KOPT-K1 (cell line): ENCODE data around the gene POLR1A.
A peak's percentile ranks its signal among the peaks of the same experiment; 100 is the strongest.
"Not testable (repeated sequence)": the region's sequence is repeated elsewhere in the genome, so short reads cannot be mapped to it uniquely, and the experiment has no call there.

Experiments
- H3K27ac ChIP-seq: fragments of 200-600 bp; sonication (generic); 2 replicates; pipeline ENCODE4 v1.5.1; 2016; ENCODE audit warnings: antibody characterized with exemption, mild to moderate bottlenecking, low read depth, low read length; ENCODE audit not compliant: poor library complexity, severe bottlenecking
- H3K36me3 ChIP-seq: fragments of 200-600 bp; sonication (generic); 2 replicates; pipeline ENCODE4 v1.5.1; 2017; ENCODE audit warnings: antibody characterized with exemption, mild to moderate bottlenecking, low read length, moderate library complexity; ENCODE audit not compliant: insufficient read depth
- H3K9me3 ChIP-seq: fragments of 200-600 bp; sonication (generic); 2 replicates; pipeline ENCODE4 v1.5.1; 2017; ENCODE audit warnings: antibody characterized with exemption, low read length, mild to moderate bottlenecking; ENCODE audit not compliant: insufficient read depth, poor library complexity, severe bottlenecking

The POLR1A gene

GRCh38 chr2:85998071-85998991 is 107.4 kb downstream of the POLR1A start:
- H3K27ac ChIP-seq, result peak overlapping the region; percentile 70
- H3K9me3 ChIP-seq, result no peaks in the 10 kb centered on the region
- no peaks in the 10 kb centered on the region for H3K36me3 ChIP-seq

GRCh38 chr2:85997017-85997970 is 108.4 kb downstream of the POLR1A start:
- H3K27ac ChIP-seq, result no peak overlapping the region
- no peaks in the 10 kb centered on the region for H3K36me3 ChIP-seq
- H3K9me3 ChIP-seq, result no peaks in the 10 kb centered on the region

GRCh38 chr2:85996591-85996990 is 109.1 kb downstream of the POLR1A start:
- Histone ChIP-seq H3K9me3 (no peaks in the 10 kb centered on the region), H3K27ac (no peak overlapping the region), H3K36me3 (no peaks in the 10 kb centered on the region)

GRCh38 chr2:85995648-85996529 is 109.8 kb downstream of the POLR1A start:
- H3K27ac ChIP-seq, result no peak overlapping the region
- no peaks in the 10 kb centered on the region for H3K36me3 ChIP-seq
- H3K9me3 ChIP-seq, result no peaks in the 10 kb centered on the region

GRCh38 chr2:85994897-85995647 is 110.6 kb downstream of the POLR1A start:
- no peaks in the 10 kb centered on the region for H3K9me3 ChIP-seq
- H3K27ac ChIP-seq, result no peak overlapping the region
- H3K36me3 ChIP-seq, result no peaks in the 10 kb centered on the region

- Histone ChIP-seq H3K27ac (peak overlapping the region; percentile 10), H3K9me3 (no peaks in the 10 kb centered on the region), H3K36me3 (no peaks in the 10 kb centered on the region)
Observed at GRCh38 chr2:85994421-85994777, 111.3 kb downstream of the POLR1A start.

GRCh38 chr2:85992611-85993010 is 113.1 kb downstream of the POLR1A start:
- H3K36me3 ChIP-seq, result no peaks in the 10 kb centered on the region
- H3K9me3 ChIP-seq, result no peaks in the 10 kb centered on the region
- no peak overlapping the region for H3K27ac ChIP-seq

- not testable (repeated sequence) for H3K36me3 ChIP-seq, H3K27ac ChIP-seq, H3K9me3 ChIP-seq
Observed at GRCh38 chr2:85992053-85992452, 113.6 kb downstream of the POLR1A start.

- Histone ChIP-seq H3K27ac (no peak overlapping the region), H3K9me3 (no peaks in the 10 kb centered on the region), H3K36me3 (no peaks in the 10 kb centered on the region)
Observed at GRCh38 chr2:85990084-85990483, 115.6 kb downstream of the POLR1A start.

GRCh38 chr2:85989288-85989865 is 116.3 kb downstream of the POLR1A start:
- Histone ChIP-seq H3K9me3 (no peaks in the 10 kb centered on the region), H3K36me3 (no peaks in the 10 kb centered on the region), H3K27ac (no peak overlapping the region)

GRCh38 chr2:85988914-85989270 is 116.8 kb downstream of the POLR1A start:
- Histone ChIP-seq H3K36me3 (no peaks in the 10 kb centered on the region), H3K9me3 (no peaks in the 10 kb centered on the region), H3K27ac (no peak overlapping the region)

- H3K9me3 ChIP-seq, result no peaks in the 10 kb centered on the region
- H3K27ac ChIP-seq, result no peak overlapping the region
- H3K36me3 ChIP-seq, result no peaks in the 10 kb centered on the region
Observed at GRCh38 chr2:85988175-85988913, 117.3 kb downstream of the POLR1A start.
